HUES64 (cell line): ENCODE data around the gene NTN4.
"Not testable (repeated sequence)": the region's sequence is repeated elsewhere in the genome, so short reads cannot be mapped to it uniquely, and the experiment has no call there.

Source experiments
- H3K27ac ChIP-seq: 2 replicates; pipeline ENCODE4 v1.7.0; 2013; ENCODE audit warnings: low read depth, low read length, inconsistent platforms
- H3K27me3 ChIP-seq: 2 replicates; pipeline ENCODE4 v1.6.1; 2013; ENCODE audit warnings: mild to moderate bottlenecking, low read length; ENCODE audit not compliant: insufficient read depth
- H3K36me3 ChIP-seq: 2 replicates; pipeline ENCODE4 v1.6.1; 2013; ENCODE audit warnings: mild to moderate bottlenecking, low read length; ENCODE audit not compliant: insufficient read depth
- H3K4me1 ChIP-seq: 2 replicates; pipeline ENCODE4 v1.6.1; 2013; ENCODE audit warnings: mild to moderate bottlenecking, low read length, moderate library complexity; ENCODE audit not compliant: insufficient read depth
- H3K4me3 ChIP-seq: 2 replicates; pipeline ENCODE4 v1.5.1; 2013; ENCODE audit warnings: mild to moderate bottlenecking, low read length, moderate library complexity
- H3K9ac ChIP-seq: 2 replicates; pipeline ENCODE4 v1.6.1; 2013; ENCODE audit warnings: mild to moderate bottlenecking, low read depth, low read length
- H3K9me3 ChIP-seq: 2 replicates; pipeline ENCODE4 v1.6.1; 2013; ENCODE audit warnings: low read depth, low read length; ENCODE audit not compliant: insufficient read depth
- WGBS: fragments of 150-250, 120-280 bp; methylation state at CpG from one replicate; pipeline ENCODE4 v1.1.7; 2013; ENCODE audit warnings: missing lambda C conversion rate; 5-methylcytosine and 5-hydroxymethylcytosine counted together

NTN4 gene

DNA sequence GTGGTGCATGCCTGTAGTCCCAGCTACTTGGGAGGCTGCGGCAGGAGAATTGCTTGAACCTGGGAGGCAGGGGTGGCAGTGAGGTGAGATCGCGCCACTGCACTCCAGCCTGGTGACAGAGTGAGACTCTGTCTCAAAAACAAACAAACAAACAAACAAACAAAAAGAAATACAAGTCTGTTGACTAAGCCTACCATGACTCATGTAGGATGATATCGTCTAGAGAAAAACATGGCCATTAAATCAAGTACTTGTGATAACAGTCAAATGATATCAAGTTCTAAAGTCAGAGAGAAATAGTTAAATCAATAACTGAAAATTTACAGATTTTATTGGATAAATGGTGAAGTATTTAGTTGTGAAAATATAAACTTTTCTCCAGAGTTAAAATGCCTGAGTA lies 21.6 kb upstream of the NTN4 start:
- not testable (repeated sequence) for H3K27me3 ChIP-seq, H3K9ac ChIP-seq, H3K4me1 ChIP-seq, H3K9me3 ChIP-seq, H3K4me3 ChIP-seq, H3K36me3 ChIP-seq, H3K27ac ChIP-seq
- WGBS, result 100% methylated on average over 2 of the region's 4 CpGs

DNA sequence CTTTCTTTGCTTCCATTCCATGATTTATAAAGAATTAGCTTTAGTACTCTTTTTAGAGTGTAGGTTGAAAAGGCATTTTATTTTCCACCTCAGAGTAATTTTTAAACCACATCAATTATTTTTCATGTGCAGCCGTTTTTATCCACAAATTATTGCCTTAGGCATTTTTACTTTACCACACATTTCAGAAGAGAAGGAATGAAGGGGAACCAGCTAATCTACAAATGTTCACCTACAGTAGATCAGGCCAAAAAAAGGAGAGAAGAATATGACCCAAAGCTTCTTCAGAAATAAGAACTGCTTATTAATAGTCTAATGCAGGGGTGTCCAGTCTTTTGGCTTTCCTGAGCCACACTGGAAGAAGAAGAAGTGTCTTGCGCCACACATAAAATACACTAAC lies 19.8 kb upstream of the NTN4 start:
- Histone ChIP-seq H3K27me3 (no peaks in the 10 kb centered on the region), H3K4me3 (no peak overlapping the region), H3K27ac (no peak overlapping the region), H3K9me3 (peaks cover 5% of the 10 kb centered on the region; the same call in 1 of the 2 replicates), H3K4me1 (no peaks in the 10 kb centered on the region), H3K9ac (no peak overlapping the region), H3K36me3 (no peaks in the 10 kb centered on the region)
- WGBS, result 80% methylated on average over 1 of the region's 2 CpGs

DNA sequence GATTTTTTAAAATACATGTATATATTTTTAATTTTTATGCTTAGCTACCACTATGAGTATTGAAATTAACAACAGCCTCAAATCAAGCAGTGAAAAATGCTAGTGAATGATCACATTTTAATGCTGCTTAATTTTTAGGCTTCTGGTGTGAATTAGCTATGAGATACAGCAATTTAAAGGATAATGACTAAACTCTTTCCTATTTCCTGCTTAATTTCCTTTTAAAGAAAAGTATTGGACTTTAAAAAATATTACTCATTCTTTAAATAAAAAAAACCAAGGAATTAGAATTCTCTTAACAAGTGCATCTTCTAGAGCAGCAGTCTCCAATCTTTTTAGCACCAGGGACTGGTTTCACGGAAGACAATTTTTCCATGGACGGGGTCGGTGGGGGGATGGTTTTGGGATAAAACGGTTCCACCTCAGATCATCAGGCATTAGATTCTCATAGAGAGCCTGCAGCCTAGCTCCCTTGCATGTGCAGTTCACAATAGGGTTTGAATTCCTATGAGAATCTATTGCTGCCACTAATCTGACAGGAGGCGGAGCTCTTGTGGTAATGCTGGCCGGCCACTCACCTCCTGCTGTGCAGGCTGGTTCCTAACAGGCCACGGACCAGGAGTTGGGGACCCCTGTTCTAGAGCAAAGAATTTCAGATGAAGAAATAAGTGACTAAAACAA lies 18.6 kb upstream of the NTN4 start:
- H3K27me3 ChIP-seq, result no peaks in the 10 kb centered on the region
- 95% methylated on average over 7 of the region's 7 CpGs for WGBS
- H3K4me3 ChIP-seq, result no peak overlapping the region
- peaks cover 5% of the 10 kb centered on the region; the same call in 1 of the 2 replicates for H3K9me3 ChIP-seq
- no peak overlapping the region for H3K9ac ChIP-seq
- no peak overlapping the region for H3K27ac ChIP-seq
- no peaks in the 10 kb centered on the region for H3K4me1 ChIP-seq
- H3K36me3 ChIP-seq, result no peaks in the 10 kb centered on the region

DNA sequence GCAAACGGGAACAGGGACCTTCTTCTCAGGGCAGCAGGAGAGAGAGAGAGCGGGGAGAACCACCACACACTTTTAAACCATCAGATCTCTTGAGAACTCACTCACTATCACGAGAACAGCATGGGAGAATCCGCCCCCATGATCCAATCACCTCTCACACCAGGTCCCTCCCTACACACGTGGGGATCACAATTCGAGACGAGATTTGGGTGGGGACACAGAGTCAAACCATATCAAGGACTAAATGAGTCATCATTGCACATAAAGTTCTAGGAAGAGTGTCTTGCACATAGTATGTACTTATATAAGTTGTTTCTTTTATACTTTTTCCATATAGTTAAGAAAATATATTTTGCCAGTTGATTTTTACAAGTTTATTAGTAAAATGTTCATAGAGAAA lies 17.6 kb upstream of the NTN4 start:
- Histone ChIP-seq H3K9ac (no peak overlapping the region), H3K9me3 (peaks cover 5% of the 10 kb centered on the region; the same call in 1 of the 2 replicates), H3K27me3 (no peaks in the 10 kb centered on the region), H3K36me3 (no peaks in the 10 kb centered on the region), H3K27ac (no peak overlapping the region), H3K4me3 (no peak overlapping the region), H3K4me1 (no peaks in the 10 kb centered on the region)
- 94% methylated on average over 7 of the region's 7 CpGs for WGBS

DNA sequence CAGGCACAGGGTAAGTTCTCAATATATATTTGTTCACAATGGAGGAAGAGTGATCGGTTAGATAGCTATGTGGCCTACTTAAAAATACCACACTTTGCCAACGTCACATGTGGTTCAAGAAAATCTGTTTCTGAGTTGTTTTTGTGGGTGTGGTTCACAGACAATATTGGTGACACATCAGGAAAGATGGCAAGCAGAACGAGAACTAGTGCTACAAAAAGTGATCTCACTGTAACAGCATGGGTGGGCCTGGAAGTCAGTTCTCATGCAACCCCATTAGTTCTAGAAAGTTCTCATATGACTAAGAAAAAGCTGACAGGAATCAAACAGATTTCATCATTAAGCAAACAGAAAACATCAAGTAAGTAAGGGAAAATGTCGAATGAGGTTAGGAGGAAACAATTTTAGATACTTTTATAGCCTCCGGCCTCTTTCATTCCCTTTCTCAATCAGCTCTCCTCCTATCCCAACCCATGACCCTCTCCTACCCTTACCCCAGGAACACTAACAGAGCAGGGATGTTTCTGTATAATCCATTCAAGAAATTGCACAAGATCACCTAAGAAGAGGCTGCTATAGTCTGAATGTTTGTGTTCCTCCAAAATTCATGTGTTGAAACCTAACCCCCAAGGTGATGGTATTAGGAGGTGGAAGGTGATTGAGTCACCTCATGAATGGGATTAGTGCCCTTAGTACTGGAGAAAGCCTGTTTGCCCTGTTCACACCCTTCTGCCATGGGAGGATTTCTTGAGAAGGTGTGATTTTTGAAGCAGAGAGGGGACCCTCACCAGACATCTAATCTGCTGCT lies 15.5 kb upstream of the NTN4 start:
- 91% methylated on average over 4 of the region's 5 CpGs for WGBS
- H3K27ac ChIP-seq, result no peak overlapping the region
- H3K27me3 ChIP-seq, result no peaks in the 10 kb centered on the region

DNA sequence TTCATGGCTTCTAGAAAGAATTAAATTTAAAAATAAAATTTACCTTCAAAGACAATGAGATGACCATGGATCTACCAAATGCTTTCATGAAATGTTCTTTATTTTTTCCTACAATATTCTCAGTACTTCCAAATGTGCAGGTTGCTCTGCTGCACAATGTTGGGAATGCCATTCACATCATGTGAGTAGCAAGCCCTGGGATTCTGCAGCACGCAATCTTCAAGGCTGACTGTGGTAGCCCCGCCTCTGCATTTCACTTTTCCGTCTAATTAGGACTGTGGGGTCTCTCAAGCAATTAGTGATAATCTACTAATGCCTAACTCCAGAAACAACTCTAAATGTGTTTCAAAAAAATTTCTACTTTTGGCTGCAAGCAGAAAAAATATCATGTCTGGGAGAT lies 13.7 kb upstream of the NTN4 start:
- 64% methylated on average over 3 of the region's 3 CpGs for WGBS
- Histone ChIP-seq H3K36me3 (no peaks in the 10 kb centered on the region), H3K27ac (no peak overlapping the region), H3K4me1 (peaks cover 5% of the 10 kb centered on the region; the same call in 1 of the 2 replicates), H3K9me3 (peaks cover 3% of the 10 kb centered on the region; the same call in 1 of the 2 replicates), H3K4me3 (no peak overlapping the region), H3K9ac (no peak overlapping the region), H3K27me3 (no peaks in the 10 kb centered on the region)

More for the DNA sequence above, 15.5 kb upstream of the NTN4 start:
- H3K36me3 ChIP-seq, result no peaks in the 10 kb centered on the region
- peaks cover 5% of the 10 kb centered on the region; the same call in 1 of the 2 replicates for H3K4me1 ChIP-seq
- H3K9ac ChIP-seq, result no peak overlapping the region
- H3K4me3 ChIP-seq, result no peak overlapping the region
- peaks cover 5% of the 10 kb centered on the region; the same call in 1 of the 2 replicates for H3K9me3 ChIP-seq

DNA sequence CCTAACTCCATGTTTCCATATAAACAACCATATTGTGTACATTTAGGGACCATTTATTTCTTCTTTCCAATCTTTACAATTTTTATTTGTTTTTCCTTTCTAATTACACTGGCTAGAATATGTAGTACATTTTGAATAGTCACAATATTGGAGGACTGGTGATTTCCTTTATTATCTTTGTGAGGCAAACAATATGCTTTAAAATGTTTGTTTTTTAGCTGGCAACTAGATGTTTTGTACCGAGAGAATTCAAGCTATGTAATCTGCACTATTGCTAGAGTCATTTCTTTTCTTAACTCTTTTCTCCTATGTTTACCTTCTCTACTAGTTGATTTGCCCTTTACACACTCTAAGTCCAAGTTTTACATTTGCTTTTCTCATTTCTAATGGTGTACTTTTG lies 13.3 kb upstream of the NTN4 start:
- H3K27ac ChIP-seq, result no peak overlapping the region
- 94% methylated on average over 1 of the region's 1 CpG for WGBS

DNA sequence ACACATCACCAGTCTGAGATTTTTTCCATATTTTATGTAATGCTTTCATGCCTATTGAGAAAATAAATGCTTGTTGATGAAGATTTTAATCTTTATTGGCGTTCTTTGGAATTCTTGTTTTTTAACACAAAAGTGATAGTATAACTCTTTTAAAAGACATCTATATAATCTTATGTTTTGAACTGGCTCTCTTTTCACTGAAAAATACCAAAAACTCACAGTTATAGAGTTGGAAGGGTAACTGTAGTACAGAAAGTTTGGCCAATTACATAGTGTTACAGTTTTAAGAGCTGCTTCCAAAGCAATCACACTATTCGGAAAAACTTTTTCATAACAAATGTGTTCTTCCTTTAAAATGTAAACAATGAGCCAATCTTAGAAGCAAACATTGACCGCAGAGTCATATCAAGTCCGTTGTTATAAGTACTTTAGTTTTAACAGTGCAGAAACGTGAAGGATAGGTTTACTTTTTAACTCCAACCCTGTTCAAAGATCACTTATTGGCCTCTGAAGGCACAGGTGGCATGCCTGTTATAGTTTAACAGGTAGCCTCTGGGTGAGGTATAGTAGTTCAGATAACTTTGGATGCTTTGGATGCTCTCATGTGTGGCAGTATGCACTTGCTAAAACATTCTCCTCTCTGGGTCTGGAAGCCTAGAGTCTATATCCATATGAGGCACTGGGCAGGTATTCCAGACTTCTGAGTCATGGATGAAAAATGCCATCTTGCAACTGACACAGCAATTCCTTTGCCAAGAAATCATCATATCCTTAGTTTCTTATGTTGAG lies 12.1 kb upstream of the NTN4 start:
- Histone ChIP-seq H3K9me3 (no peaks in the 10 kb centered on the region), H3K9ac (no peak overlapping the region), H3K4me1 (peaks cover 5% of the 10 kb centered on the region; the same call in 1 of the 2 replicates), H3K27me3 (no peaks in the 10 kb centered on the region), H3K36me3 (no peaks in the 10 kb centered on the region), H3K4me3 (no peak overlapping the region), H3K27ac (no peak overlapping the region)
- WGBS, result 83% methylated on average over 2 of the region's 5 CpGs

More for the DNA sequence above, 13.3 kb upstream of the NTN4 start:
- no peaks in the 10 kb centered on the region for H3K36me3 ChIP-seq
- no peaks in the 10 kb centered on the region for H3K27me3 ChIP-seq
- H3K4me3 ChIP-seq, result no peak overlapping the region
- no peak overlapping the region for H3K9ac ChIP-seq
- H3K4me1 ChIP-seq, result peaks cover 5% of the 10 kb centered on the region; the same call in 1 of the 2 replicates
- H3K9me3 ChIP-seq, result peaks cover 2% of the 10 kb centered on the region; the same call in 1 of the 2 replicates

DNA sequence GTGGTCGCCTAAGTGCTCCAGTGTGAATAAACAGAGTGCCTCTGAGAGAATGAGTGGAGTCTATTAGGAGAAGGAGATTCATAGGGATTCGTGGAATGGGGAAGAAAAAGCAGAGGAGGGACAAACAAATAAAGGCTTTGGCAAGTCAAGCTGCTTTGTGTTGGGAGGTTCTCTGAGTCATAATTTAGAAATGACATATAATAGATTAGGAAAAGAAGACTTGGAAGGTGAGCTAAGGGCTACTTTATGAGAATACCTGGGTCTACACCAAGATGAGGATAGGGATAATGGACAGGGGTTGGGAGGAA lies 6.4 kb upstream of the NTN4 start:
- H3K36me3 ChIP-seq, result no peaks in the 10 kb centered on the region
- H3K9me3 ChIP-seq, result no peaks in the 10 kb centered on the region
- H3K27me3 ChIP-seq, result peaks cover 26% of the 10 kb centered on the region
- 83% methylated on average over 2 of the region's 2 CpGs for WGBS
- no peak overlapping the region for H3K27ac ChIP-seq
- H3K4me1 ChIP-seq, result no peaks in the 10 kb centered on the region; the same call in 1 of the 2 replicates
- H3K9ac ChIP-seq, result no peak overlapping the region
- no peak overlapping the region for H3K4me3 ChIP-seq

DNA sequence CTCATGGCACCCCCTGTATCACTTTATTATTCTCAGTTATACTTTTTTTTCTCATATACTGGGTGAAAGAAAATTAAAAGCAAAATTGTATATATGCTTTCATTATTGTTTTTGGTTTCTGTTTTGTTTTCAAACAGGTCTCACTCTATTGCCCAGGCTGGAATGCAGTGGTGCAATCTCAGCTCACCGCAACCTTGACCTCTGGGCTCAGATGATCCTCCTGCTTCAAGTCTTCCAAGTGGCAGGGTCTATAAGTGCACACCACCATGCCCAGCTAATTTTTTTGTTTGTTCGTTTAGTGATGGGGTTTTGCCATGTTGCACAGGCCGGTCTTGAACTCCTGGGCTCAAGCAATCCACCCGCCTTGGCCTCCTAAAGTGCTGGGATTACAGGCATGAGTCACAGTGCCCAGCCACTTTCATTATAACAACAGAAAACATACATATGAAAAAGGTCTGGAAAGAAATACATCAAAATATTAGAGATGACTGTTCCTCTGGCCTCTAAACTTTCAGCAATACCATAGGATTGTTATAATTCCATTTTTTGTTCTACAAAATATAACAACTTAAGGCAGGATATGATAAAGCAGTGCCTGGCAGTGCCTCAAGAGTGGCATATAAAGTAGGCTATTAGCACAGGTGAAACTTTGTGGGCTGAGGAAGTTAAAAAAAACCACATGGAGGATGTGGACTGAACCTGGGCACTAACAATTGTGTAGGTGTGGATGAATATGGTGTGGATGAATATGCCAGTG lies 5.8 kb upstream of the NTN4 start:
- Histone ChIP-seq H3K4me3 (no peak overlapping the region), H3K27ac (no peak overlapping the region), H3K36me3 (no peaks in the 10 kb centered on the region), H3K4me1 (peaks cover 4% of the 10 kb centered on the region; the same call in 1 of the 2 replicates), H3K9ac (no peak overlapping the region), H3K9me3 (no peaks in the 10 kb centered on the region), H3K27me3 (peaks cover 32% of the 10 kb centered on the region)
- WGBS, result 98% methylated on average over 4 of the region's 4 CpGs
